Caco-2 (cell line): ENCODE results near the gene TBC1D24. TPM values are rescaled to one million over a fixed set of nuclear protein-coding genes. Genes with fewer than 3 reads are reported as not detected.

ENCODE experiments used
- BruUV-seq: library from RNA; stranded (reverse); fragments of 400-500 nt; replicated peaks from 2 replicates; lab custom pipeline; 2021; lab: Mats Ljungman, UMichigan
- CTCF ChIA-PET: fragments of 300-600 bp; sonication (Branson Sonifier 250); formaldehyde crosslinking; loops from one replicate; lab custom pipeline; 2022; ENCODE audit warnings: antibody characterized with exemption; lab: Charles Lee
- POLR2A ChIA-PET: fragments of 300-600 bp; sonication (Branson Sonifier 250); formaldehyde crosslinking; loops from one replicate; lab custom pipeline; 2022; ENCODE audit warnings: antibody characterized with exemption; lab: Charles Lee
- DNase-seq, 2 experiments: peaks; one replicate each; pipeline versions ENCODE4 v3.0.0 to v3.0.0-alpha.2; 2020 to 2022
- H3K27me3 ChIP-seq: replicated peaks from 2 replicates; pipeline ENCODE4 v1.6.0; 2011; ENCODE audit warnings: low read length; ENCODE audit not compliant: control insufficient read depth, insufficient read depth
- H3K36me3 ChIP-seq: 2 replicates; pipeline ENCODE4 v1.5.1; 2011; ENCODE audit warnings: low read length; ENCODE audit not compliant: control insufficient read depth, insufficient read depth
- H3K4me1 ChIP-seq: fragments of 250-450 bp; sonication (Bioruptor Pico); 2 replicates; pipeline ENCODE4 v1.5.1; 2020; ENCODE audit warnings: mild to moderate bottlenecking
- H3K4me3 ChIP-seq: 2 replicates; pipeline ENCODE4 v1.5.1; 2011; ENCODE audit warnings: low read depth, mild to moderate bottlenecking, control low read depth, low read length
- H3K9me3 ChIP-seq: fragments of 250-450 bp; sonication (Bioruptor Pico); 2 replicates; pipeline ENCODE4 v1.5.1; 2020; ENCODE audit warnings: mild to moderate bottlenecking, moderate library complexity
- H3K27ac Mint-ChIP-seq: one replicate; pipeline ENCODE4 v1.8.0; 2022; ENCODE audit warnings: mixed read lengths; ENCODE audit not compliant: unreplicated experiment
- H3K27me3 Mint-ChIP-seq: one replicate; pipeline ENCODE4 v1.8.0; 2022; ENCODE audit warnings: mixed read lengths; ENCODE audit not compliant: insufficient read depth, unreplicated experiment
- H3K36me3 Mint-ChIP-seq: one replicate; pipeline ENCODE4 v1.8.0; 2022; ENCODE audit warnings: mild to moderate bottlenecking, mixed read lengths; ENCODE audit not compliant: insufficient read depth, unreplicated experiment
- H3K4me1 Mint-ChIP-seq: one replicate; pipeline ENCODE4 v1.8.0; 2022; ENCODE audit warnings: low read depth, mixed read lengths; ENCODE audit not compliant: unreplicated experiment
- H3K4me3 Mint-ChIP-seq: one replicate; pipeline ENCODE4 v1.8.0; 2022; ENCODE audit warnings: mild to moderate bottlenecking, moderate library complexity, mixed read lengths; ENCODE audit not compliant: unreplicated experiment
- H3K9me3 Mint-ChIP-seq: one replicate; pipeline ENCODE4 v1.8.0; 2022; ENCODE audit warnings: mixed read lengths; ENCODE audit not compliant: unreplicated experiment
- intact Hi-C: fragments of 100-400 bp; cut with micrococcal nuclease; formaldehyde crosslinking; loops from one replicate; pipeline ENCODE4 v1.10.0; 2022; ENCODE audit not compliant: unreplicated experiment
- total RNA-seq: library from RNA; stranded (reverse); gene quantifications from 2 replicates; pipeline ENCODE4 v1.2.3, GENCODE V29; 2022
- TF ChIP-seq, protein P1 (sequence below), 2 experiments: fragments of 200-600 bp in 1 of 2; IDR thresholded peaks; 1 replicate in 1 of 2; 2 replicates in 1 of 2; pipeline versions ENCODE4 v1.5.1 to v1.8.0; 2011 to 2022; ENCODE audit warnings: antibody characterized with exemption in 1 of 2, control low read depth in 1 of 2, inconsistent platforms in 1 of 2, low read depth in 1 of 2, low read length in 1 of 2, mild to moderate bottlenecking in 1 of 2, moderate library complexity in 1 of 2; ENCODE audit not compliant: insufficient read depth in 1 of 2, severe bottlenecking in 1 of 2, unreplicated experiment in 1 of 2

The TBC1D24 gene
- total RNA-seq, 1 experiment from 2014 or later, result 20.8 TPM

DNA sequence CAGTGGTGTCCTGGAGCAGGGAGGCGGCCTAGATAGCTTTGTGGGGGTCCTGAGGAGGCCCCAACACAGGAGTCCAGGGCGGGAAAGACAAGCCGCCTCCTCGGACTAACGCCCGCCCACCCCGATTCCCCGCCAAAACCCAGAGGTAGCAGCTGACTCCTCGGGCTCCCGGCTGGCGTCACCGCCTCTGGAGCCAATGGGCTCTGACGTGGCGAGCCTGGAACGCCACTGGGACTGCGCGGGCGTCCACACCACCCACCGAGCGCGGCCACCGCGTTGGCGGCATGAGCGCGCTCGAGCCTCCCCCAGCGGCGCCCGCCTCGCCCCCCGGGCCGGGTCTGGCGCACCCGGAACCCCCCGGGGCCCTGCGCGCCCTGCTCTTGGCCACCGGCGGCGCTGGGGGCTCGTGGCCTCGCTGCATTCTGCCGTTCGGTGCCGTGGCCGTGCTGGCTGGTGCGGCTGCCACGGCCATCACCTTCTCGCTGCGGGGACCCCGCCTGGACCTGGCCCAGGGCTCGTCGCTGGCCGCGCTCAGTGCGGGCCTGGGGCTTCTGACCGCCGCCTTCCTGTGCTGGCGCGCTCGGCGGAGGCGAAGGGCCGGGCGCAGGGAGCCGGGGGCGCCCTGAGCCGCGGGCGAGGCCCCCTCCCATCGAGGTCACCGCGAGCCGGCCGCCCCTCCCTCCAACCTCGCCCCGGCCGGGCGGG is 7.2 kb upstream of the TBC1D24 start:
- POLR2A ChIA-PET, result interaction anchor here (0.6 to 0.7 kb wide), 3 partner anchors 135 to 682 kb away, joined by 4 to 8 read pairs (median 7); no protein-coding TSS in a partner anchor
- TF ChIP-seq, protein P1, sequence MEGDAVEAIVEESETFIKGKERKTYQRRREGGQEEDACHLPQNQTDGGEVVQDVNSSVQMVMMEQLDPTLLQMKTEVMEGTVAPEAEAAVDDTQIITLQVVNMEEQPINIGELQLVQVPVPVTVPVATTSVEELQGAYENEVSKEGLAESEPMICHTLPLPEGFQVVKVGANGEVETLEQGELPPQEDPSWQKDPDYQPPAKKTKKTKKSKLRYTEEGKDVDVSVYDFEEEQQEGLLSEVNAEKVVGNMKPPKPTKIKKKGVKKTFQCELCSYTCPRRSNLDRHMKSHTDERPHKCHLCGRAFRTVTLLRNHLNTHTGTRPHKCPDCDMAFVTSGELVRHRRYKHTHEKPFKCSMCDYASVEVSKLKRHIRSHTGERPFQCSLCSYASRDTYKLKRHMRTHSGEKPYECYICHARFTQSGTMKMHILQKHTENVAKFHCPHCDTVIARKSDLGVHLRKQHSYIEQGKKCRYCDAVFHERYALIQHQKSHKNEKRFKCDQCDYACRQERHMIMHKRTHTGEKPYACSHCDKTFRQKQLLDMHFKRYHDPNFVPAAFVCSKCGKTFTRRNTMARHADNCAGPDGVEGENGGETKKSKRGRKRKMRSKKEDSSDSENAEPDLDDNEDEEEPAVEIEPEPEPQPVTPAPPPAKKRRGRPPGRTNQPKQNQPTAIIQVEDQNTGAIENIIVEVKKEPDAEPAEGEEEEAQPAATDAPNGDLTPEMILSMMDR (IDR thresholded peaks at IDR 0.05; ENCODE audit: insufficient read depth in 1 of 2, low read depth in 1 of 2, low read length in 1 of 2, severe bottlenecking in 1 of 2, unreplicated experiment in 1 of 2), result peak in 1 of 2 experiments; percentile 14
- peak overlapping the region; percentile 55 for H3K27ac Mint-ChIP-seq

DNA sequence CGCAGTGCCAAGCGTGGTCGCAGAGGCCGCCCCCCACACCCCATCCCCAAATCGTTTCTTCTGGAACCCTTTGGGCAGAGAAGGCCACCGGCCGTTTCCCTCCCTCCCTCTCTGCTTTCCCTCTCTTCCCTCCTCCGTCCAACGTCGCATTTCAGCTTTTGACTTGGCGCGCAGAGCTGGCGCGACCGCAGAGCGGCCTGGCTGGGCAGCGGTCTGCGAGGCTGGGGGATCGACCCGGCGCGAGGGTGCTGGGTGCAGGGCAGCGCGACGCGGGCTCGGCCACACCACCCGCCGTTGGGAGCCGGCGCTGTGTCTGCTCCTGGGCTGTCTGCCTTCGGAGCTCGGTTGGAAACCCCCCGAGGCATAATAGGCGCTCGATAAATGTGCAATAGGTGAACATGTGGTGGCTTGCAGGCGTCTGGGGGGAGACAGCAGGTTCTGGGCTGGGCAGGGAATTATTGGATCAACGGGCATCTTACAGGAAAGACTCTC is 6.6 kb upstream of the TBC1D24 start:
- TSS peak; percentile 7 for BruUV-seq
- H3K27me3 Mint-ChIP-seq, result no peaks in the 10 kb centered on the region
- ChIA-PET CTCF (interaction anchor here (0.5 to 1.7 kb wide), 3 partner anchors 8 to 536 kb away, joined by 3 to 14 read pairs (median 3); partner anchors contain the start of gene TEDC2), POLR2A (interaction anchor here (0.6 to 1.7 kb wide), 4 partner anchors 9 to 788 kb away, joined by 3 to 8 read pairs (median 6); partner anchors contain the start of gene TEDC2)
- Histone ChIP-seq H3K4me3 (peak overlapping the region; percentile 47), H3K4me1 (peaks cover 33% of the 10 kb centered on the region), H3K9me3 (no peaks in the 10 kb centered on the region), H3K36me3 (no peaks in the 10 kb centered on the region), H3K27me3 (no peaks in the 10 kb centered on the region)
- no peaks in the 10 kb centered on the region for H3K9me3 Mint-ChIP-seq
- peak overlapping the region; percentile 80 for H3K4me3 Mint-ChIP-seq
- TF ChIP-seq, protein P1 (IDR thresholded peaks at IDR 0.05; ENCODE audit: insufficient read depth in 1 of 2, low read depth in 1 of 2, low read length in 1 of 2, severe bottlenecking in 1 of 2, unreplicated experiment in 1 of 2), result no peak
- peaks cover 8% of the 10 kb centered on the region for H3K36me3 Mint-ChIP-seq
- peaks cover 10% of the 10 kb centered on the region for H3K4me1 Mint-ChIP-seq
- peak overlapping the region; percentile 55 for H3K27ac Mint-ChIP-seq
- intact Hi-C loops, result no loop called here
- peak in 1 of 2 experiments; percentile 30 for DNase-seq

More for the DNA sequence above, 7.2 kb upstream of the TBC1D24 start:
- Mint-ChIP-seq H3K4me1 (peaks cover 6% of the 10 kb centered on the region), H3K36me3 (peaks cover 14% of the 10 kb centered on the region), H3K27me3 (no peaks in the 10 kb centered on the region), H3K9me3 (no peaks in the 10 kb centered on the region), H3K4me3 (peak overlapping the region; percentile 80)
- H3K27me3 ChIP-seq, result no peaks in the 10 kb centered on the region
- no TSS peak for BruUV-seq
- H3K36me3 ChIP-seq, result no peaks in the 10 kb centered on the region
- intact Hi-C loops, result no loop called here
- CTCF ChIA-PET, result interaction anchor here (0.5 to 1.7 kb wide), 4 partner anchors 8 to 536 kb away, joined by 3 to 14 read pairs (median 3); partner anchors contain the start of gene TEDC2
- DNase-seq, result peak; percentile 75 to 78
- H3K4me1 ChIP-seq, result peaks cover 27% of the 10 kb centered on the region
- H3K4me3 ChIP-seq, result peak overlapping the region; percentile 47
- H3K9me3 ChIP-seq, result no peaks in the 10 kb centered on the region

DNA sequence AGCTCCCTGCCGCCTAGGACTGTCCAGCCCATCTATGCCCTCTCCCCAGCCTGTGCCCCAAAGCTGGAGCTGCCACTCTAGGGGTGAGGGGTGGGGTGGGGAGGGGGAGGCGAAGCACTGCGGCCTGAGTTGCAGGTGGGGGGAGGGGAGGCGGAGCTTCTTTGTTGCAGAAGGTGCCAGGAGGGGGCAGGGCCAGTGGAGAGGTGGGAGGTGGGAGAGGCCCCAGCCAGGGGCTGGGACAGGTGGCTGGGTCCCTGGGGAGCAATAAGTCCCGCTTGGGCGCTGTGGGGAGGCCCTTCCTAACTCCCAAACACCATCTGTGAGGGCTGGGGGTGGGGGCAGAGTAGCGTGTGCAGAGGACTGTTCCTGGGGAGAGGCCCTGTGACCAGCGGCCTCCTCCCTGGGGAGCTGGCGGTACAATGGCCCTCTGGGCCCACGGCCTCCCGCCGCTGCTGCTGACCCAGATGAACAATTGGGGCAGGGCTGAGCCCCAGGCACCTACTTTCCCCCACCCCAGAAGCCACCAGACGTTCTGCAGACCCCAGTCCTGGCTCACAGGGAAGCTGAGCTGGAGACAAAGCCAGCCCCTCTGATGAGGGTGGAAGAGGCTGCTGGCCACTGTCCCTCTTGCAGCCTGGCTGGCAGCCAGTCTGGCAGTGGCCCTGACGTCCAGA is 6.1 kb upstream of the TBC1D24 start:
- Mint-ChIP-seq H3K27me3 (no peaks in the 10 kb centered on the region), H3K9me3 (no peaks in the 10 kb centered on the region), H3K27ac (no peak overlapping the region), H3K4me3 (peak overlapping the region; percentile 80), H3K36me3 (peaks cover 4% of the 10 kb centered on the region), H3K4me1 (peaks cover 11% of the 10 kb centered on the region)
- Histone ChIP-seq H3K4me3 (peak overlapping the region; percentile 47), H3K9me3 (no peaks in the 10 kb centered on the region), H3K27me3 (no peaks in the 10 kb centered on the region), H3K36me3 (no peaks in the 10 kb centered on the region), H3K4me1 (peaks cover 36% of the 10 kb centered on the region)
- CTCF ChIA-PET, result interaction anchor here (0.5 to 1.7 kb wide), 3 partner anchors 32 to 535 kb away, joined by 3 to 14 read pairs (median 3); no protein-coding TSS in a partner anchor
- intact Hi-C loops, result no loop called here
- DNase-seq, result peak in 1 of 2 experiments; percentile 47
- TF ChIP-seq, protein P1 (IDR thresholded peaks at IDR 0.05; ENCODE audit: insufficient read depth in 1 of 2, low read depth in 1 of 2, low read length in 1 of 2, severe bottlenecking in 1 of 2, unreplicated experiment in 1 of 2), result no peak
- BruUV-seq, result no TSS peak
- POLR2A ChIA-PET, result interaction anchor here (0.6 to 1.7 kb wide), 4 partner anchors 9 to 788 kb away, joined by 3 to 8 read pairs (median 6); partner anchors contain the start of gene TEDC2
